IMR-90 (cell line): Measurements from ENCODE around the gene ANKFY1. TPM values are rescaled to one million over a fixed set of nuclear protein-coding genes. Genes with fewer than 3 reads are reported as not detected.

ENCODE experiments used
- ATAC-seq: fragments of 200-7000 bp; cut with Tn5 transposase; 2 replicates; pipeline ENCODE4 v1.9.1; 2020; ENCODE audit warnings: low read depth, mild to moderate bottlenecking, moderate library complexity
- BruUV-seq: library from RNA; stranded (reverse); fragments of 400-500 nt; replicated peaks from 2 replicates; lab custom pipeline; 2021; lab: Mats Ljungman, UMichigan
- CTCF ChIA-PET: fragments of 300-600 bp; formaldehyde crosslinking; extraction: SDS; loops from one replicate; lab custom pipeline; 2021; ENCODE audit warnings: antibody characterized with exemption; lab: Yijun Ruan, JAX
- POLR2A ChIA-PET: fragments of 300-600 bp; sonication (Branson Sonifier 250); formaldehyde crosslinking; loops from one replicate; lab custom pipeline; 2022; ENCODE audit warnings: antibody characterized with exemption; ENCODE audit not compliant: unreplicated experiment; lab: Charles Lee
- DNase-seq: peaks from one replicate; pipeline ENCODE4 v3.0.0; 2013
- H2AFZ ChIP-seq: replicated peaks from 2 replicates; pipeline ENCODE3; 2013; ENCODE audit warnings: low read length, mild to moderate bottlenecking; ENCODE audit not compliant: poor library complexity
- H2AK5ac ChIP-seq: 2 replicates; pipeline ENCODE4 v1.6.1; 2013; ENCODE audit warnings: low read depth, low read length, inconsistent platforms
- H2AK9ac ChIP-seq: replicated peaks from 2 replicates; pipeline ENCODE3; 2013; ENCODE audit warnings: mild to moderate bottlenecking, low read depth, low read length, moderate library complexity; ENCODE audit not compliant: poor library complexity
- H2BK120ac ChIP-seq: 2 replicates; pipeline ENCODE4 v1.6.1; 2013; ENCODE audit warnings: low read depth, low read length, inconsistent platforms
- H2BK15ac ChIP-seq: 3 replicates; pipeline ENCODE4 v1.6.1; 2013; ENCODE audit warnings: low read depth, low read length, inconsistent platforms
- H2BK20ac ChIP-seq: 2 replicates; pipeline ENCODE4 v1.6.1; 2013; ENCODE audit warnings: low read depth, mild to moderate bottlenecking, inconsistent platforms, low read length, moderate library complexity
- H2BK5ac ChIP-seq: 2 replicates; pipeline ENCODE4 v1.6.1; 2013; ENCODE audit warnings: mild to moderate bottlenecking, low read depth, low read length, inconsistent platforms; ENCODE audit not compliant: poor library complexity, severe bottlenecking
- H3K14ac ChIP-seq: replicated peaks from 2 replicates; pipeline ENCODE4 v1.6.1; 2013; ENCODE audit warnings: low read depth, low read length, inconsistent platforms
- H3K18ac ChIP-seq: 2 replicates; pipeline ENCODE4 v1.6.1; 2013; ENCODE audit warnings: low read depth, low read length, control low read depth
- H3K23ac ChIP-seq: 2 replicates; pipeline ENCODE4 v1.6.1; 2013; ENCODE audit warnings: low read depth, low read length, inconsistent platforms
- H3K27ac ChIP-seq: 2 replicates; pipeline ENCODE4 v1.5.1; 2013; ENCODE audit warnings: mild to moderate bottlenecking, control low read depth, low read length; ENCODE audit not compliant: insufficient read depth
- H3K27me3 ChIP-seq: 2 replicates; pipeline ENCODE4 v1.6.1; 2013; ENCODE audit warnings: low read length; ENCODE audit not compliant: control insufficient read depth, insufficient read depth
- H3K36me3 ChIP-seq: 2 replicates; pipeline ENCODE4 v1.6.1; 2013; ENCODE audit warnings: low read length, mixed read lengths; ENCODE audit not compliant: control insufficient read depth, insufficient read depth
- H3K4ac ChIP-seq: 2 replicates; pipeline ENCODE4 v1.6.1; 2013; ENCODE audit warnings: low read depth, low read length, inconsistent platforms
- H3K4me1 ChIP-seq: 2 replicates; pipeline ENCODE4 v1.6.1; 2013; ENCODE audit warnings: low read length, mixed read lengths; ENCODE audit not compliant: control insufficient read depth, insufficient read depth
- H3K4me2 ChIP-seq: 2 replicates; pipeline ENCODE4 v1.6.1; 2013; ENCODE audit warnings: low read depth, mild to moderate bottlenecking, control low read depth, low read length, moderate library complexity
- H3K4me3 ChIP-seq: 2 replicates; pipeline ENCODE4 v1.5.1; 2013; ENCODE audit warnings: low read depth, mild to moderate bottlenecking, control low read depth, low read length, moderate library complexity; ENCODE audit not compliant: insufficient read depth
- H3K56ac ChIP-seq: 2 replicates; pipeline ENCODE4 v1.6.1; 2013; ENCODE audit warnings: low read length, inconsistent platforms; ENCODE audit not compliant: insufficient read depth; ENCODE audit errors: extremely low read depth
- H3K79me1 ChIP-seq, 2 experiments: 2 replicates each; pipeline ENCODE4 v1.6.1; 2013; ENCODE audit warnings: low read length in 2 of 2, inconsistent platforms in 1 of 2, low read depth in 1 of 2
- H3K9ac ChIP-seq: 2 replicates; pipeline ENCODE4 v1.6.1; 2013; ENCODE audit warnings: low read depth, low read length, control low read depth
- H3K9me1 ChIP-seq: 2 replicates; pipeline ENCODE4 v1.6.1; 2013; ENCODE audit warnings: low read length, inconsistent platforms; ENCODE audit not compliant: insufficient read depth
- H3K9me3 ChIP-seq: 2 replicates; pipeline ENCODE4 v1.6.1; 2013; ENCODE audit warnings: low read length; ENCODE audit not compliant: control insufficient read depth, insufficient read depth
- H4K20me1 ChIP-seq: 2 replicates; pipeline ENCODE4 v1.6.1; 2013; ENCODE audit warnings: low read length, inconsistent platforms; ENCODE audit not compliant: insufficient read depth
- H4K5ac ChIP-seq: 2 replicates; pipeline ENCODE4 v1.6.1; 2013; ENCODE audit warnings: mild to moderate bottlenecking, low read depth, low read length, control low read depth
- H4K8ac ChIP-seq, 2 experiments: 2 replicates each; pipeline ENCODE4 v1.6.1; 2013; ENCODE audit warnings: low read depth in 2 of 2, low read length in 2 of 2, control low read depth in 1 of 2, inconsistent platforms in 1 of 2
- H4K91ac ChIP-seq: 2 replicates; pipeline ENCODE4 v1.6.1; 2013; ENCODE audit warnings: low read depth, low read length, inconsistent platforms; ENCODE audit not compliant: insufficient read depth
- BHLHE40 ChIP-seq: fragments of 150-350 bp; IDR thresholded peaks from 2 replicates; pipeline ENCODE4 v1.6.1; 2016; ENCODE audit warnings: mild to moderate bottlenecking, low read depth, low read length
- FOS ChIP-seq: fragments of 150-350 bp; IDR thresholded peaks from 2 replicates; pipeline ENCODE4 v1.6.1; 2016; ENCODE audit warnings: low read depth, low read length
- MAZ ChIP-seq: IDR thresholded peaks from 2 replicates; pipeline ENCODE4 v1.6.1; 2012; ENCODE audit warnings: low read depth, mild to moderate bottlenecking, low read length, improper control_type of control experiment, moderate library complexity, borderline replicate concordance
- NFE2L2 ChIP-seq: fragments of 150-350 bp; IDR thresholded peaks from 2 replicates; pipeline ENCODE4 v1.6.1; 2016; ENCODE audit warnings: low read depth, mild to moderate bottlenecking, low read length
- RFX5 ChIP-seq: IDR thresholded peaks from 2 replicates; pipeline ENCODE4 v1.8.0; 2012; ENCODE audit warnings: low read depth, mild to moderate bottlenecking, low read length, moderate library complexity
- WGBS, 2 experiments: methylation state at CpG; one replicate each; pipeline versions ENCODE4 v1.1.5 to v1.1.7; 2013; ENCODE audit warnings: missing lambda C conversion rate in 2 of 2; ENCODE audit not compliant: insufficient read length in 1 of 2; ENCODE audit errors: extremely low coverage in 2 of 2; 5-methylcytosine and 5-hydroxymethylcytosine counted together
- dilution Hi-C: fragments of 300-500 bp; cut with HindIII; formaldehyde crosslinking; loops from one replicate; pipeline ENCODE4 v1.14.3; 2018; ENCODE audit warnings: low sequenced_read_pairs; ENCODE audit not compliant: unreplicated experiment
- in situ Hi-C: fragments of 300-500 bp; cut with MboI; formaldehyde crosslinking; loops from 3 replicates; pipeline ENCODE4 v1.14.3; 2019; ENCODE audit warnings: low sequenced_read_pairs, inconsistent platforms, mixed read lengths
- intact Hi-C: fragments of 100-400 bp; cut with micrococcal nuclease; formaldehyde crosslinking; loops from 2 replicates; pipeline ENCODE4 v1.10.0; 2022
- polyA plus RNA-seq, 3 experiments: library from polyadenylated mRNA; depleted of rRNA; stranded (reverse); fragments of >200 nt; gene quantifications; 2 replicates each; pipeline ENCODE4 v1.2.3, GENCODE V29; 2012; ENCODE audit warnings: low replicate concordance in 1 of 3
- total RNA-seq: library from RNA; depleted of rRNA; stranded (reverse); fragments of >200 nt; gene quantifications from 2 replicates; pipeline ENCODE4 v1.2.3, GENCODE V29; 2012

Gene ANKFY1
- total and polyA plus RNA-seq, 2 of the 4 experiments (the other 2 are of a cell fraction) = 32.3 to 48.9 TPM

- H3K9me1 ChIP-seq = peaks cover 16% of the 10 kb centered on the region
- H2BK5ac ChIP-seq = no peak overlapping the region
- CTCF ChIA-PET = no interaction called here
- H3K4me3 ChIP-seq = no peak overlapping the region
- dilution Hi-C loops = no loop called here
- H2AFZ ChIP-seq = no peak overlapping the region
- in situ Hi-C loops = no loop called here
- no peak overlapping the region for H4K5ac ChIP-seq
- no peak overlapping the region for H3K27ac ChIP-seq
- no peak overlapping the region for H2AK9ac ChIP-seq
- no peak overlapping the region for H3K4ac ChIP-seq
- H4K91ac ChIP-seq = no peak overlapping the region
- no peak overlapping the region for H3K9ac ChIP-seq
- DNase-seq (no peak), ATAC-seq (no peak)
- H3K79me1 ChIP-seq = peaks cover 19 to 83% of the 10 kb centered on the region in 2 experiments
- no peak overlapping the region for H2BK20ac ChIP-seq
- H3K36me3 ChIP-seq = peaks cover 2% of the 10 kb centered on the region; the same call in 1 of the 2 replicates
- no CpG with 5 or more reads among the region's 3 CpGs for WGBS, 2 experiments
- POLR2A ChIA-PET = interaction anchor here (0.6 kb wide), 1 partner anchor 32 kb away, joined by 5 read pairs; no protein-coding TSS in a partner anchor
- no peak overlapping the region for H2BK120ac ChIP-seq
- no peak overlapping the region for H3K4me2 ChIP-seq
- TF ChIP-seq NFE2L2 (no peak), MAZ (no peak), FOS (no peak), BHLHE40 (no peak), RFX5 (no peak)
- H3K14ac ChIP-seq = no peak overlapping the region
- no peak overlapping the region for H2AK5ac ChIP-seq
- no peaks in the 10 kb centered on the region for H3K4me1 ChIP-seq
- no TSS peak for BruUV-seq
- no peaks in the 10 kb centered on the region for H3K9me3 ChIP-seq
- H4K20me1 ChIP-seq = peaks cover 62% of the 10 kb centered on the region
- H3K18ac ChIP-seq = no peak overlapping the region
- no peaks in the 10 kb centered on the region for H3K27me3 ChIP-seq
- H3K23ac ChIP-seq = no peak overlapping the region
- intact Hi-C loops = no loop called here
- no peak overlapping the region for H3K56ac ChIP-seq
- H4K8ac ChIP-seq = no peak overlapping the region
- no peak overlapping the region for H2BK15ac ChIP-seq
Observed at GRCh38 chr17:4134721-4135120, 129.1 kb downstream of the ANKFY1 start.
